ENCODE measurements around the gene TKT. TPM values are rescaled to one million over a fixed set of nuclear protein-coding genes. Genes with fewer than 3 reads are reported as not detected.

Gene TKT
- total RNA-seq, 1 experiment from 2014 or later, result 634 TPM

DNA sequence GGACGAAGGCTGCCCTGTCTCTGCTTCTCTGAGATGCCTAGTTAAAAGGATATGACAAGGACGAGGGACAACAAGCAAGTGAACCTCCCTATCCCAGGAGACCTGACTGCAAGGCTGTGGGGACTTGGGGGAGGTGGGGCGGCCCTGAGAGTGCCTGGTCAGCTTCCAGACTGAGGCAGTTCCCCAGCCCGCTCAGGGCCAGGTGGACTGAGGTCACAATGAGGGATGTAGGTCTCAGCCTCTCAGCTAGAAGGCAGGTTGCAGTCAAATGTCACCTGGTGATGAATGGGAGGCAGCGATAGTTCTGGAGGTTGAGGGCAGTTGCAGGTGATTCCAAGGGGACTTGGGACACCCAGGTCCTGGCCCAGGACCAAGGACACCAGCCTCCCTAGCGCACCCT, 30.6 kb downstream of the TKT start:
- DNase-seq (ENCODE audit: low read depth, low spot score) (no peak), ATAC-seq (no peak)
- H3K36me3 ChIP-seq (ENCODE audit: control insufficient read depth in 1 of 2, insufficient read depth in 2 of 2, low read length in 2 of 2), result peaks cover 29 to 73% of the 10 kb centered on the region in 2 experiments; a peak in 3 of 4 replicates
- peaks cover 4% of the 10 kb centered on the region; the same call in 1 of the 2 replicates for H3K79me2 ChIP-seq (ENCODE audit: insufficient read depth, low read length)
- intact Hi-C loops (cut with micrococcal nuclease), result no loop called here
- H3K27me3 ChIP-seq (ENCODE audit: insufficient read depth, low read length), result no peaks in the 10 kb centered on the region
- H3K4me3 ChIP-seq (replicated peaks in 1 of 2; ENCODE audit: low read depth in 1 of 2, low read length in 2 of 2), result no peak overlapping the region
- ChIA-PET RAD21 (ENCODE audit: low non-redundant PET in 1 of 2, low total read pairs in 2 of 2, uncharacterized antibody in 2 of 2, unreplicated experiment in 2 of 2) (no interaction called here), CTCF (no interaction called here), POLR2A (no interaction called here)
- no peak overlapping the region for H3K27ac ChIP-seq (ENCODE audit: low read depth, low read length)
- H2AFZ ChIP-seq (ENCODE audit: low read depth, low read length, poor library complexity, severe bottlenecking), result no peak overlapping the region
- no peak overlapping the region for H3K4me2 ChIP-seq (ENCODE audit: low read length)
- no peak for TF ChIP-seq ZFX (IDR thresholded peaks at IDR 0.05)
- no peak for TF ChIP-seq CBX3 (IDR thresholded peaks at IDR 0.05; ENCODE audit: low read depth)
- TF ChIP-seq POLR2A (IDR thresholded peaks at IDR 0.05; ENCODE audit: borderline replicate concordance, extremely low read depth, insufficient read depth, insufficient read length), result no peak
- no peak for TF ChIP-seq SIN3A (IDR thresholded peaks at IDR 0.05; ENCODE audit: low read depth)
- TF ChIP-seq, protein P1, sequence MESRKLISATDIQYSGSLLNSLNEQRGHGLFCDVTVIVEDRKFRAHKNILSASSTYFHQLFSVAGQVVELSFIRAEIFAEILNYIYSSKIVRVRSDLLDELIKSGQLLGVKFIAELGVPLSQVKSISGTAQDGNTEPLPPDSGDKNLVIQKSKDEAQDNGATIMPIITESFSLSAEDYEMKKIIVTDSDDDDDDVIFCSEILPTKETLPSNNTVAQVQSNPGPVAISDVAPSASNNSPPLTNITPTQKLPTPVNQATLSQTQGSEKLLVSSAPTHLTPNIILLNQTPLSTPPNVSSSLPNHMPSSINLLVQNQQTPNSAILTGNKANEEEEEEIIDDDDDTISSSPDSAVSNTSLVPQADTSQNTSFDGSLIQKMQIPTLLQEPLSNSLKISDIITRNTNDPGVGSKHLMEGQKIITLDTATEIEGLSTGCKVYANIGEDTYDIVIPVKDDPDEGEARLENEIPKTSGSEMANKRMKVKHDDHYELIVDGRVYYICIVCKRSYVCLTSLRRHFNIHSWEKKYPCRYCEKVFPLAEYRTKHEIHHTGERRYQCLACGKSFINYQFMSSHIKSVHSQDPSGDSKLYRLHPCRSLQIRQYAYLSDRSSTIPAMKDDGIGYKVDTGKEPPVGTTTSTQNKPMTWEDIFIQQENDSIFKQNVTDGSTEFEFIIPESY (IDR thresholded peaks at IDR 0.05; ENCODE audit: extremely low read depth, insufficient replicate concordance, low read length), result no peak
- TF ChIP-seq JUND (IDR thresholded peaks at IDR 0.05), result no peak
- TF ChIP-seq POLR2AphosphoS5 (IDR thresholded peaks at IDR 0.05; ENCODE audit: low read depth, low read length), result no peak
- no peak for TF ChIP-seq EZH2 (IDR thresholded peaks at IDR 0.05)
- no peak for TF ChIP-seq SP1 (IDR thresholded peaks at IDR 0.05; ENCODE audit: low read depth)
- no peak for TF ChIP-seq YY1 (IDR thresholded peaks at IDR 0.05; ENCODE audit: extremely low read depth, insufficient replicate concordance, low read depth, low read length)
- TF ChIP-seq, protein P2, sequence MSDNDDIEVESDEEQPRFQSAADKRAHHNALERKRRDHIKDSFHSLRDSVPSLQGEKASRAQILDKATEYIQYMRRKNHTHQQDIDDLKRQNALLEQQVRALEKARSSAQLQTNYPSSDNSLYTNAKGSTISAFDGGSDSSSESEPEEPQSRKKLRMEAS (IDR thresholded peaks at IDR 0.05), result no peak
- TF ChIP-seq FOSL1 (IDR thresholded peaks at IDR 0.05; ENCODE audit: low read depth), result no peak
- TF ChIP-seq, protein P3, sequence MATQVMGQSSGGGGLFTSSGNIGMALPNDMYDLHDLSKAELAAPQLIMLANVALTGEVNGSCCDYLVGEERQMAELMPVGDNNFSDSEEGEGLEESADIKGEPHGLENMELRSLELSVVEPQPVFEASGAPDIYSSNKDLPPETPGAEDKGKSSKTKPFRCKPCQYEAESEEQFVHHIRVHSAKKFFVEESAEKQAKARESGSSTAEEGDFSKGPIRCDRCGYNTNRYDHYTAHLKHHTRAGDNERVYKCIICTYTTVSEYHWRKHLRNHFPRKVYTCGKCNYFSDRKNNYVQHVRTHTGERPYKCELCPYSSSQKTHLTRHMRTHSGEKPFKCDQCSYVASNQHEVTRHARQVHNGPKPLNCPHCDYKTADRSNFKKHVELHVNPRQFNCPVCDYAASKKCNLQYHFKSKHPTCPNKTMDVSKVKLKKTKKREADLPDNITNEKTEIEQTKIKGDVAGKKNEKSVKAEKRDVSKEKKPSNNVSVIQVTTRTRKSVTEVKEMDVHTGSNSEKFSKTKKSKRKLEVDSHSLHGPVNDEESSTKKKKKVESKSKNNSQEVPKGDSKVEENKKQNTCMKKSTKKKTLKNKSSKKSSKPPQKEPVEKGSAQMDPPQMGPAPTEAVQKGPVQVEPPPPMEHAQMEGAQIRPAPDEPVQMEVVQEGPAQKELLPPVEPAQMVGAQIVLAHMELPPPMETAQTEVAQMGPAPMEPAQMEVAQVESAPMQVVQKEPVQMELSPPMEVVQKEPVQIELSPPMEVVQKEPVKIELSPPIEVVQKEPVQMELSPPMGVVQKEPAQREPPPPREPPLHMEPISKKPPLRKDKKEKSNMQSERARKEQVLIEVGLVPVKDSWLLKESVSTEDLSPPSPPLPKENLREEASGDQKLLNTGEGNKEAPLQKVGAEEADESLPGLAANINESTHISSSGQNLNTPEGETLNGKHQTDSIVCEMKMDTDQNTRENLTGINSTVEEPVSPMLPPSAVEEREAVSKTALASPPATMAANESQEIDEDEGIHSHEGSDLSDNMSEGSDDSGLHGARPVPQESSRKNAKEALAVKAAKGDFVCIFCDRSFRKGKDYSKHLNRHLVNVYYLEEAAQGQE (IDR thresholded peaks at IDR 0.05; ENCODE audit: low read depth), result no peak
- no peak for TF ChIP-seq TCF7L2 (IDR thresholded peaks at IDR 0.05; ENCODE audit: borderline replicate concordance, extremely low read depth, insufficient read depth, insufficient read length)
- TF ChIP-seq, protein P4, sequence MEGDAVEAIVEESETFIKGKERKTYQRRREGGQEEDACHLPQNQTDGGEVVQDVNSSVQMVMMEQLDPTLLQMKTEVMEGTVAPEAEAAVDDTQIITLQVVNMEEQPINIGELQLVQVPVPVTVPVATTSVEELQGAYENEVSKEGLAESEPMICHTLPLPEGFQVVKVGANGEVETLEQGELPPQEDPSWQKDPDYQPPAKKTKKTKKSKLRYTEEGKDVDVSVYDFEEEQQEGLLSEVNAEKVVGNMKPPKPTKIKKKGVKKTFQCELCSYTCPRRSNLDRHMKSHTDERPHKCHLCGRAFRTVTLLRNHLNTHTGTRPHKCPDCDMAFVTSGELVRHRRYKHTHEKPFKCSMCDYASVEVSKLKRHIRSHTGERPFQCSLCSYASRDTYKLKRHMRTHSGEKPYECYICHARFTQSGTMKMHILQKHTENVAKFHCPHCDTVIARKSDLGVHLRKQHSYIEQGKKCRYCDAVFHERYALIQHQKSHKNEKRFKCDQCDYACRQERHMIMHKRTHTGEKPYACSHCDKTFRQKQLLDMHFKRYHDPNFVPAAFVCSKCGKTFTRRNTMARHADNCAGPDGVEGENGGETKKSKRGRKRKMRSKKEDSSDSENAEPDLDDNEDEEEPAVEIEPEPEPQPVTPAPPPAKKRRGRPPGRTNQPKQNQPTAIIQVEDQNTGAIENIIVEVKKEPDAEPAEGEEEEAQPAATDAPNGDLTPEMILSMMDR (IDR thresholded peaks at IDR 0.05 in 2 of 3, conservative IDR thresholded peaks at IDR 0.05 in 1 of 3; ENCODE audit: borderline replicate concordance in 1 of 3, insufficient read depth in 1 of 3, low read depth in 2 of 3, low read length in 2 of 3), result no peak
- no peak overlapping the region for H3K9ac ChIP-seq (ENCODE audit: low read length)
- no peaks in the 10 kb centered on the region for H3K9me2 ChIP-seq (ENCODE audit: insufficient read depth)
- no peaks in the 10 kb centered on the region for H3K9me3 ChIP-seq (ENCODE audit: control insufficient read depth in 1 of 2, insufficient read depth in 1 of 2, low read depth in 1 of 2, low read length in 2 of 2)
- BruUV-seq (replicated peaks), result no TSS peak
- no peaks in the 10 kb centered on the region for H4K20me1 ChIP-seq (ENCODE audit: insufficient read depth)
- H3K4me1 ChIP-seq (ENCODE audit: control insufficient read depth in 1 of 2, insufficient read depth in 2 of 2, low read length in 2 of 2), result peaks cover 0 to 1% of the 10 kb centered on the region in 2 experiments; a peak in 1 of 4 replicates

Data from HCT116 (cell line).